ENCODE results near the gene PARD3.

The PARD3 gene

GRCh38 chr10:34618611-34619010, 196.5 kb downstream of the PARD3 start:
- no peak for DNase-seq (ENCODE audit: low spot score)

- DNase-seq (ENCODE audit: low spot score) = no peak
Observed at GRCh38 chr10:34615770-34616169, 199.3 kb downstream of the PARD3 start.

GRCh38 chr10:34613491-34613890, 201.6 kb downstream of the PARD3 start:
- DNase-seq (ENCODE audit: low spot score) = no peak

- no peak for DNase-seq (ENCODE audit: low spot score)
Observed at GRCh38 chr10:34612938-34613337, 202.2 kb downstream of the PARD3 start.

- no peak for DNase-seq (ENCODE audit: low spot score)
Observed at GRCh38 chr10:34612446-34612845, 202.7 kb downstream of the PARD3 start.

GRCh38 chr10:34609287-34609940, 205.7 kb downstream of the PARD3 start:
- no peak for DNase-seq (ENCODE audit: low spot score)

GRCh38 chr10:34607894-34608293, 207.2 kb downstream of the PARD3 start:
- no peak for DNase-seq (ENCODE audit: low spot score)

- no peak for DNase-seq (ENCODE audit: low spot score)
Observed at GRCh38 chr10:34606890-34607289, 208.2 kb downstream of the PARD3 start.

GRCh38 chr10:34602478-34602877, 212.6 kb downstream of the PARD3 start:
- no peak for DNase-seq (ENCODE audit: low spot score)

GRCh38 chr10:34601691-34602090, 213.4 kb downstream of the PARD3 start:
- no peak for DNase-seq (ENCODE audit: low spot score)

- no peak for DNase-seq (ENCODE audit: low spot score)
Observed at GRCh38 chr10:34599026-34599795, 215.9 kb downstream of the PARD3 start.

GRCh38 chr10:34596351-34596750, 218.7 kb downstream of the PARD3 start:
- no peak for DNase-seq (ENCODE audit: low spot score)

- no peak for DNase-seq (ENCODE audit: low spot score)
Observed at GRCh38 chr10:34593930-34594329, 221.2 kb downstream of the PARD3 start.

- no peak for DNase-seq (ENCODE audit: low spot score)
Observed at GRCh38 chr10:34593374-34593890, 221.7 kb downstream of the PARD3 start.

GRCh38 chr10:34590793-34591192, 224.3 kb downstream of the PARD3 start:
- DNase-seq (ENCODE audit: low spot score) = no peak

- DNase-seq (ENCODE audit: low spot score) = no peak
Observed at GRCh38 chr10:34589275-34589674, 225.8 kb downstream of the PARD3 start.

GRCh38 chr10:34587680-34588019, 227.4 kb downstream of the PARD3 start:
- DNase-seq (ENCODE audit: low spot score) = no peak

GRCh38 chr10:34587002-34587679, 228.0 kb downstream of the PARD3 start:
- no peak for DNase-seq (ENCODE audit: low spot score)

- DNase-seq (ENCODE audit: low spot score) = no peak
Observed at GRCh38 chr10:34585422-34586112, 229.5 kb downstream of the PARD3 start.

GRCh38 chr10:34584164-34584563, 230.9 kb downstream of the PARD3 start:
- no peak for DNase-seq (ENCODE audit: low spot score)

- DNase-seq (ENCODE audit: low spot score) = no peak
Observed at GRCh38 chr10:34581801-34582532, 233.1 kb downstream of the PARD3 start.

- no peak for DNase-seq (ENCODE audit: low spot score)
Observed at GRCh38 chr10:34580643-34581042, 234.5 kb downstream of the PARD3 start.

Data from SW480 (cell line).